Umbilical cord (tissue), 2 donors: ENCODE measurements around the gene BACH2. TPM values are rescaled to one million over a fixed set of nuclear protein-coding genes. Genes with fewer than 3 reads are reported as not detected.
"Not testable (repeated sequence)": the region's sequence is repeated elsewhere in the genome, so short reads cannot be mapped to it uniquely, and the experiment has no call there.

Source experiments
- DNase-seq: peaks from one replicate; pipeline ENCODE4 v3.0.0-alpha.2; 2015; ENCODE audit warnings: low spot score
- total RNA-seq: library from RNA; depleted of rRNA; stranded (reverse); fragments of >200 nt; gene quantifications from one replicate; pipeline ENCODE4 v1.2.3, GENCODE V29; 2014; ENCODE audit warnings: low replicate concordance; ENCODE audit not compliant: insufficient read depth

BACH2 gene
- 7.9 TPM for total RNA-seq

DNA sequence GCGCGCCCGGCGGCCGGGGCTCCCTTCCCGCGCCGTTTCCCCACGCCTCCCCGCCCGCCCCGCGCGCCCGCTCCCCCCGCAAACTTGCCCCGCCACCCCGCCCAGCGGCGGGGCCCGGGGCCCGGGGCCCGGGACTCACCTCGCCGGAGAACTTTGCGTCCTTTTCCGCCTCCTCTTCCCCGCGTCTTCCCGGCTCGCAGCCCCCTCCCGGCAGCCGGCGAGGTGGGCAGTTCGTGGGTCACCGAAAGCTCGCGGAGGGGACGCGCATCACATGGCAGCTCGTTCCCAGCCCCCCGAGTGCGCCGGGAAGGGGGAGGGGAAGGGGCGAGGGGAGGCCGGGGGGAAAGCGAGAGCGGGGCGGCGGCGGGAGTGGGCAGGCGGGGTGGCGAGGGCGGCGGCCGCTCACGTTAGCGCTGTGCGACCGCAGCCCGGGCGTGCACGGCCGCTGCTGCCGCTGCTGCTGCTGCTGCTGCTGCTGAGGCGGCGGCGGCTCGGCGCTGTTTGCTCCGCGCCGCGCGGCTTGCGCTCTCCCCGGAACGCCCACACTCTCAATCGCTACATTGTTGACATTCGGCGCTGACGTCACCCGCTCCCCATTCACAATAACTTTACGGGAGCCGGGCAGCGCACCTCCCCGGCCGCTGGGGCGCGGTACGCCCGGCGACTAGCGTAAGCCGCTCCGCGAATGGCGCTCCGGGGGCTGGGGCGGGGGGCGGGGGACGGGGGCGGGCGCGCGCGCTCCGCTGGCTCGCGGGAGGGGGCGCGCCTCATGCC is at the start of gene BACH2:
TSS of gene BACH2 (minus strand) at position 503 of the 774 bp plus-strand sequence. CDS start 287,999 bp downstream, outside the sequence.
- peak; percentile 92 for DNase-seq

DNA sequence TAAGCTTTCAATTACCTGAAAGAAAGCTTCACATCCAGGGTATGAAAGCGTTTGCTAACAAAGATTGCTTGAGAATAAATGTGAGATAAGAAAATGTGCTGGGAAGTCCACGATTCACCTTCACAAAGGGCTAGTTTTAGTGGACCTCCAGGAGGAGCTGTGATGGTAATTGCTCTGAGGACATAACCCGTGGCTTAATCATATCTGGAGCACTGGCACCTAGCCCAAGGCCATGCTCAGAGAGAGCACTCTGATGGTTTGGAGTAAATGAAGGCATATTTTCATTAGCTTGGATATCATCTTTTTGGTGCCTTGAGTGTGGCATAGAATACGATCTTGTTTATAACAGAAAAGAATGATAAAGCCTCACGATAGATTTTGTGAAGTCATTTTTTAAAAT is 46.9 kb upstream of the BACH2 start:
- peak; percentile 18 for DNase-seq

DNA sequence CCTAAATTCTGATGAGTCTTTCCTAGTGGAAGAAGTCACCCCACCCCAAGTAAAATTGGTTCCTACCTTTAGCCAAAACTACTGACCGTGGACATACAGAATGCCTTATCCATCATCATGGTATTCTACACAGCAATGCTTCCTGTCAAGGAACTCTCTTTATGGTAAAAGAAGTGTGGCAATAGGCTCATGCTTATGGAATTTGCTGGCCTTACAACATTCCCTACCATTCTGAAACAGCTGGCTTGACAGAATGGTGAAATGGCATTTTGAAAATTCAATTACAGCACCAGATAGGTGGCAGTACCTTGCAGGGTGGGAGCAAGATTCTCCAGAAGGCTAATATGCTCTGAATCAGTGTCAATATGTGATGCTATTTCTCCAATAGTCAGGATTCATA is 41.8 kb upstream of the BACH2 start:
- DNase-seq: no peak

DNA sequence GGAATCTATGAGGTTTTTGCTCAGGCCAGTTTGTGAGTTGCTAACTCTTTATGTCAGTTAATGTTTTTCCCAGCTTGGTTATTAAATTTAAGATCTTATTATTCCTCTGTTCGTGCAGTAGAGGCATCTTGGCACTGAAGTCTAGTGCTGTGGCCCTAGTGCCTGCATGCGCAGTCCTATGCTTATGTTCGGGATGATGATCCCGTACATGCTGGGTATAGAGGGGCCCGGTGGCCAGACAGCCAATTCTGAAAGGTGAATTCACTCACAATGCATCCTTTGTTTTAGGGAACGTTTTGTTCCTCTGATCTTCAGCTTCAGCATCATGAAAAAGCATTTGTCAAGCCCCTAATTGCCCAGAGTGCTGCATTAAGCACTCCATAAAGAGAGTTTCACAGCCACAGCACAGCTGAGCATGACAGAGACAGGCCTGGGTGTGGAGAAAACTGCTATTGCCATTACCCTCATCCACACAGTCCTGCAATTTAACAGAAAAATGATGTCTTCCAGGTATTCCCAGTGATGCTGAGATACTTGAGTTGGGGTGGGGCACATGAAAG is 39.8 kb upstream of the BACH2 start:
- DNase-seq: no peak

DNA sequence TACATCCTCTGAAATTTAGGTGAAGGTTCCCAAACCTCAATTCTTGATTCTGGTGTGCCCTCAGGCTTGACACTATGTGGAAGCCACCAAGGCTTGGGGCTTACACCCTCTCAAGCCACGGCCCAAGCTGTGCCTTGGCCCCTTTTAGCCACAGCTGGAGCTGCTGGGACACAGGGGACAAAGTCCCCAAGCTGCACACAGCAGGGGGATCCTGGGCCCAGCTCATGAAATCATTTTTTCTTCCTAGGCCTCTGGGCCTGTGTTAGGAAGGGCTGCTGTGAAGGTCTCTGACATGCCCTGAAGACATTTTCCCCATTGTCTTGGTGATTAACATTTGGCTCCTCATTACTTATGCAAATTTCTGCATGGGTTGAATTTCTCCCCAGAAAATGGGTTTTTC is 37.3 kb upstream of the BACH2 start:
- no peak for DNase-seq

DNA sequence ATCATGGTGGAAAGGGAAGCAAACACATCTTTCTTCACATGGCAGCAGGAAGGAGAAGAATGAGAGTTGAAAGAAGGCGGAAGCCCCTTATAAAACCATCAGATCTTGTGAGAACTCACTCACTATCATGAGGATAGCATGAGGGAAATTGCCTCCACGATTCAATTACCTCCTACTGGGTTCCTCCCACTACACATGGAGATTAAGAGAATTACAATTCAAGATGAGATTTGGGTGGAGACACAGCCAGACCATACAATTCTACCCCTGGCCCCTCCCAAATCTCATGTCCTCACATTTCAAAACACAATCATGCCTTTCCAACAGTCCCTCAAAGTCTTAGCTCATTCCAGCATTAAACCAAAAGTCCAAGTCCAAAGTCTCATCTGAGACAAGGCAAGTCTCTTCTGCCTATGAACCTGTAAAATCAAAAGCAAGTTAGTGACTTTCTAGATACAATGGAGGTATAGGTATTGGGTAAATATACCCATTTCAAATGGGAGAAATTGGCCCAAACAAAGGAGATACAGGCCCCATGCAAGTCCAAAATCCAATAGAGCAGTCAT is 36.4 kb upstream of the BACH2 start:
- not testable (repeated sequence) for DNase-seq

DNA sequence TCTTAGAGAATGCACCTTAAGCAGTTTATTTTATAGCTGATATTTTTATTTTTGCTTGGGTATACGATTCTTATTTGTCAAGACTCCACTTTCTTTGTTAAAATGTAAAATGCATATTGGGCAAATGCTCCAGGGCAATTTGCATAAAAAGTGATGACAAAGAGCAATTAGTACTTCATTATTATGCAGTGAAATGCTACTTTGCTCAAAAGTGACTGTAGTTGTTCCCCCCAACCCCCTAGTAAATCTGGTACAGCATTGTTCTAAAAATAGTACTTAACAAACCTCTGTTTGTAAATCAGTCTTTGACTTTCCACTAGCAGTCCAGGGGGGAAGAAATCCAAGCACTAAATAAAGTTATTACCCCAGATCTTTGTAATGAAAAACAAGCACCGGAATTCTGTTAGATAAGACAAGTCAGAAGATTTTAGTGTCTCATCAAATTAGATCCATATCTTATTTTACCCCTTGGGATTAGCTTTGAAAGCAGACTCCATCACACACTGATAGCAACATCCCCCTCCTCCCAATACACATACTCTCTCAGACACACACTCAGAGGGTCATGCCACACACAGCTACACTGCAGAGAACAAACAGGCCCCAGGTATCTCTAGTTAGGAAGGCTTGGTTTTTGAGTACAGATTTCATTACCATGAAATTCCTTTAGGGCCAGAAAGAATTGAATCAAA is 32.9 kb upstream of the BACH2 start:
- DNase-seq: no peak

DNA sequence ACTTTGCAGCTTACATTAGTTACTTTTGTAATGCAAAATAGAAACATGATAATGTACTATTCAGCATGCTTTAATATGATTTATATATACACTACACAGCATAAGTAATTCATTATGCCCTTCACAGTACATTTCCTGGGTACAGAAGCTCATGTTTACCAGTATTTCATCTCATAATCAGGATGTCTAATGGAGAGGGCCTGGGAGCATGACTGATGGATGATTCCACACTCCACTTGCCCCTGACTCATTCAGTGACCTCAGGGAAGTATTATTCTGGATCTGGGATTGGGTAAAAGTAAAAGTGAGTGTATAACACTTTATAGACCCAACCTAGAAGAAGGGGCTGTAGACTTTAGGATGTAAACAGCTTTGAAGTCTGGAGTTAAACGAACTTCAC is 31.4 kb upstream of the BACH2 start:
- DNase-seq: no peak

DNA sequence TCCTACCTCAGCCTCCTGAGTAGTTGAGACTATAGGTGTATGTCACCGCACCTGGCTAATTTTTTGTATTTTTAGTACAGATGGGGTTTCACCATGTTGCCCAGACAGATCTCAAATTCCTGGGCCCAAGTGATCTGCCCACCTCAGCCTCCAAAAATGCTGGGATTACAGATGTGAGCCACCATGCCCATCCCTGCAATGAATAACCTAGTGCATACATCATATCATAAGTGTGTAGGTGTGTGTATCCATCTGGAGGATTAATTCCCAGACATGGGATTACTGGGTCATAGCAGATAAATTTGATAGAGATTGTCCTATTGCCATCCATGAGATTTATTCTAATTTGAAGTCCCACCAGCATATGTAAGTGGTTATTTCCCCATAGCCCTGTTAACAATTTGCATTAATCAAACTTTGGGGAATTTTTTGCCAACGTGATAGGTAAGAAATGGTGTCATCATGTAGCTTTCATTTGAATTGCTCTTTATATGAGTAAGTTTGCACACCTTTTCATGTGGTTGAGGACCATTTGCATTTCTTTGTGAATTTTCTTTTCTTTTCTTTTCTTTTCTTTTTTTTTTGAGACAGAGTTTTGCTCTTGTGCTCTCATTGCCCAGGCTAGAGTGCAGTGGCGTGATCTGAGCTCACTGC is 29.9 kb upstream of the BACH2 start:
- no peak for DNase-seq

DNA sequence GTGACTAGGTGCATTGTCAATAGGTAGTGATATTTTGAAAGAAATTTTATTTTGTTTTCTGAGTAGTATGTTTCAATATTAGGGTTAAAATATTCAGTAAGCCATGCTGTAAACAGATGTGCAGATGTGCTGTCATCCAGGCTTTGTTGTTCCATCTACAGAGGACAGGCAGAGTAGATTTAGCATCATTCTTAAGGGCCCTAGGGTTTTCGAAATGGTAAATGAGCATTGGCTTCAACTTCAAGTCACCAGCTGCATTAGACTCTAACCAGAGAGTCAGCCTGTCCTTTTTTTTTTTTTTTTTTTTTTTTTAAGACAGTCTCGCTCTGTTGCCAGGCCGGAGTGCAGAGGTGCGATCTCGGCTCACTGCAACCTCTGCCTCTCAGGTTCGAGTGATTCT is 27.1 kb upstream of the BACH2 start:
- DNase-seq: no peak

DNA sequence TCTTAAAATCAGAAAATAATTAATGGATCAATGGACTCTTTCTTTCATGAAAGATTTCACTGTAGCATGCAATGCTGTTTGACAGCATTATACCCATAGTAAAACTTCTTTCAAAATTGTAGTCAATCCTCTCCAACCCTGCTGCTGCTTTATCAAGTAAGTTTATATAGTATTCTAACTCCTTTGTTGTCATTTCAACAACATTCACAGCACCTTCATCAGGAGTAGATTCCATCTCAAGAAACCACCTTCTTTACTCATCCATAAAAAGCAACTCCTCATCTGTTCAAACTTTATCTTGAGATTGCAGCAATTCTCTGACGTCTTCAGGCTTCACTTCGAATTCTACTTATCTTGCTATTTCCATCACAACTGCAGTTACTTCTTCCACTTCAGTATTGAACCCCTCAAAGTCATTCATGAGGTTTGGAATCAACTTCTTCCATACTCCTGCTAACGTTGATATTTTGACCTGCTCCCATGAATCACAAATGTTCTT is 26.4 kb upstream of the BACH2 start:
- no peak for DNase-seq

DNA sequence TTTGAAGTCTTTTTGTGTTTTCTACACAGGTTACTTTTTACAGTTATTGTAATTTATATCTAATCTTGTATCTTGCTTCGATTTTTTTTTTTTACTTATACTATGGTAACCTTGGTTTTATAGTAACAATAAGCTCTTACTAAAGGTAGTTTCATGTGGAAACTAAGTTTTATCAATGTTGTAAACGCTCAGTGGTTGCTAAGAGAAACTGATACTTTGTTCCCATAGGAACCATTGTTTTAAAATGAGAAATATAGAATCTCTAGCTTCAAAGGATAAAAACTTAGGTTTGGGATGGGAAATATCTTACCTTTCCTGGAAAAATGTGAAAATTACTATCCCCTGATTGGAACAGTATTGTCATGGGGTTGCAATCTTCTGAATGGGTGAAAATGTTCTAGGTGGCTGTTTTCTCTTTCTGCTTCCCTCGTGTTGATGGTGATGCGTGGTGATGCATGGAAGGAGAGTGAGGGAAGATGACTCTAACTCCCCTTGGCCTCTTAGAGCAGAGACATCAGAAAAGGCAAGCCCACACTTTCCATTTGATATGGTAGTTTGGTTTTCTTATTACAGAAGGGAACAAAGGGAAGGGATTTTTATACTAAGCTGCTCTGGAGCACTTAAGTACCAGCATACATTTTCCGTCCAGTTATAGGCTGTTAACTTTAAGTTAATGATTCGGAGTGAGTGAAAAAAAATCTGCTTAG is 23.5 kb upstream of the BACH2 start:
- DNase-seq: no peak

DNA sequence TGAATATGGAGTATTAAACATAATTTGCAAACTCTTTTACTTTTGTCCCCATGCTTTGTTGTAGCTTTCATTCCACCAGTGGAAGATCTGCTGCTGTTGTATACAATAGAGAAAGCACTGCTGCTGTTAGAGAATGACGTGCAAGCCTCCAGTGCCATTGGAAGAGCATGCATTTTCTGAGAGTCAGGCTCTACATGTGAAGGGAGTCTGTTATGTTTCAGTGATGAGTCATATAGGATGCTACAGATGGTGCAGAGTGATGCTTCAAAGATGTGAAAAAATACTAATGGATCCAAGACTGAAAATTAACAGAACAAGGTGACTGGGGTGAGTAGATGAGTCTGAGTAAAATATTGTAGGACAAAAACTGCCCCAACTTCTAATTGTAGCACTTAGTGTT is 22.4 kb upstream of the BACH2 start:
- peak; percentile 29 for DNase-seq

DNA sequence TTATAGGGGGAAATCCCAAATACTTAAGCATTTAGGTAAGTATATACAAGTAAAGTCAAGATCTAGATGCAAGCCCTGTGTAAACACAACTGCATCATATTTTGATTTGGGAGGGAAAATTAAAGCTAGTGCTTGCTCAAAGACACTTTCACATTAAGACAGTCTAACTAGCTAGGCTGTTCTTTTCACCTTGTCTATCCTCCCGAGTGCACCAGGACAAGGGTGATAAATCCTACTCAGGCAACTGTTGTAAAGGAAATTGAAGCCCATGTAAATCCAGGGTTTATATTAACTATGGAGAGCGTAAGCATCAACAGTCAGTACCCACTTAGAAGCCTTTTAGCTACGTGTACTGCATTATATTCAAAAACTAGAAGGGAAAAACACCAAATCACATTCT is 19.3 kb upstream of the BACH2 start:
- DNase-seq: no peak

DNA sequence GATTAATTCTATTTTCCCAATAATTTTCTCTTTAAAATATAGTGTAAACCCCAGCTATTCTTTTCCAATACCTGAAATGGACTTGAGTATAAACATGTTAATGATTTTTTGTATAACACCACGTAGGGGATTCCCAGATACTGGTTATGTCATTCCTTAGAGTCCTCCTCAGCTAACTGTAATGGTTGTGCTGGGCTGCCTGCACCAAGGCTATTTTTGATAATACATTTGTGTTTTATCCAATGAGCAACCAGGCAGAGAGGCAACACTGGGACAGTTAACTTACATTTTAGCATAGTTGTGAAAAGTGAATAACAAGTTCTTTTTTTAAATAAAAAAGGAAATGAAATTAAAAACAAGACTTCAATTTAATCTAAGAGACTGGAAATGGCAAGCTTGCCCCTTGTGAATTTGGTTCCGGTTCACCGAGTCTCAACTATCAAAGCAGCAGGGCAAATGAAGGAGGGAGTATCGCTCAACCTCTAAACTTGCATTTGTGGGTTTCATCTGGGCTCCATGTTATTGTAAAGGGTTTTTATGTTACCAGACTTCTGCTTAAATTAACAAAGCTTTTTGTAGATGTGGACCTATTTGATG is 18.8 kb upstream of the BACH2 start:
- no peak for DNase-seq

DNA sequence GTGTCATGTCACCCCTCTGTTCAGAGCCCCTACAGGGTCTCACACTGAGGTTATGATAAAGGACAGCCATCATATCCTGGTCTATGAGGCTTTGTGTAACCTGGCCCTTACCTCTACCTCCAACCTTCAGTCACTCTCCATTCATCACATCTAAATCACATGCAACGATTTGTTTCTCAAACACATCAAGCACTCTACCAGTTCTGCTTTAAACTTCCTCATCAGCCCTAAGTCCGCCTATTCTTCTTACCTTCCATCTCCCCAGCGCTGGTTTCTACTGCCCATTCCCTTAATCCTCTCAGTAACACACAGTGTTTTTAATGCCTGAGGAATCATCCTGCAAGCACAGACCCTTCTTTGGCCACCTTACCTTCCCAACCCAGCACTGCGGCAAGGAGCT is 17.9 kb upstream of the BACH2 start:
- no peak for DNase-seq

DNA sequence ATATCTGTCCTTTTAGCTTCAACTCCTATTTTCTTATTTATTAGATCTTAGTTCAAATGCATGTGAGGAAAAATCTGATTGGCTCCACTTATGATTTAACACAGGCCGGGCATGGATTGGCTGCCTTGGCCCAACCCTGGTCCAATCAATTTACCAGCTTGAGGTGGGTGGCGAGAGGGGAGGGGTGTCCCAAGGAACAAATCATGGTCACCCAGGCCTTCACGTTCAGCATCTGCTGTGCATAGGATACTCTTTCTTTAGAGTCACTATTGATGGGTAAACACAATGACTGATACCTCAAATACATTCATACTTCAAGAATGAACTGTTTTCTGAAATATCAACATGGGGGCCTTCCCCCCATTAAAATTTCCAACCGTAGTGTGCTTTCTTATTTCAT is 14.9 kb upstream of the BACH2 start:
- no peak for DNase-seq

DNA sequence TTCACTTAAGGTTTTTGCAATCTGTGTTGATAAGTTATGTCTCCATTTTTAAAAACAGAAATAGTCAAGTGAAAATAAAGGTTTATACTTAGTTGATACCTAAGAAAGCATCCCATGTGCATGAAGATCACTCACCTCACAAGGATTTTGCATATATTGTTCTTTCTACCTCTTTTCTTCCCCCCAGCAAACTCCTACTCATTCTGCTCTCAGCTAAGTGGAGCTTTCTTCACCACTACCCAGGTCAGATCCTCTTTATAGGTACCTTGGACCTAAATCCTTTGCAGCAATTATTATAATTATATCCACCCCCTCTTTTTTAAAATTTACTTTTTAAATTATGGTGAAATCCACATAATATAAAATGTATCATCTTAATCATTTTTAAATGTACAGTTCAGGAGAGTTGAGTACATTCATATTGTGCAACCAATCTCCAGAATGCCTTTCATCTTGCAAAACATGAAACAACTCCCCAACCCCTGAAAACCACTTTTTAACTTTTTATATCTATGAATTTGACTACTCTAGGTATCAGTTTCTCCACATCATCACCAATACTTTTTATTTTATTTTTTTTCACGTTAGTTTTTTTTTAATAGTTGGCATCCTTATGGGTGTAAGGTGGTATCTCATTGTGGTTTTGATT is 9.3 kb upstream of the BACH2 start:
- DNase-seq: no peak

DNA sequence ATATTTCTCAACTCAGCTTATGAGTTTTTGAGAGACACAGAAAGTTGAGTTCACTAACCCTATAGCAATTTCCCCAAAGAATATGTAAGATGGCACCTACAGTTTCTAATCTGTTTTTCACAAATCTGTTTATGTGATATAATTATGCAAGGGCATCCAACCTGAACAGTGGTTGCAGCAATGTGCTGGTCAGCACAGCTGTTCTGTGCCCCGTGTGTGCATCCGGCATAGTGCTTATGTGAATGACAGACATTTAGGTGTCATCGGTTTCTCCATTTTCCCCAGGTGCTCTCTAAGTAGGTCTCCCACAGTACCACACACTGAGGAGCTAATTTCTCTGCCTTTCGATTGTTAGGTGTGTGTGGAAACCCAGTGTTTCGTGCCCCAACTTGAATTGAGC is 7.7 kb upstream of the BACH2 start:
- DNase-seq: no peak

DNA sequence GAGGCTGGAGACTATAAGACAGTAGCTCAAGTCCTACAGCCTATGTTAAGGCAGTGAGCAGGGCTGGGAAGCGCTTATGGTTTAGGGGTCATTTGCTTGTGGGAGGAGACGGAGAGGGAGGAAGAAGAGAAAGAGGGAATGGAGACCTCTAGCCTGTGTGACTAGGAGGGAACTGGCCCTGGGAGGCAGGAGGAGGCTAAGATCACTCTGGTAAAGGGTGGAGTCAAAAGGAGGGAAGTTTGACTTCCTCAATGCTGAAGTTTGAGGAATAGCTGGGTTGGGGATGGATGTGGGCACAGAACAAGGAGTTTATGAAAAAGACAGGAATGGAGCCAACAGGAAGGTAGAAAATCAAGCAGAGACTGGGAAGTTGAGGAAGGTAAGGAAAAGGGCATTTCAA is 6.4 kb upstream of the BACH2 start:
- DNase-seq: no peak
